ACHN (cell line): ENCODE results near the gene C22orf15.
"Not testable (repeated sequence)": the region's sequence is repeated elsewhere in the genome, so short reads cannot be mapped to it uniquely, and the experiment has no call there.

ENCODE experiments used
- DNase-seq: peaks from one replicate; pipeline ENCODE4 v3.0.0-alpha.2; 2015
- in situ Hi-C: cut with HindIII; loops from 2 replicates; pipeline ENCODE4 v1.10.0; 2017; ENCODE audit warnings: low sequenced_read_pairs, low pct_ligation_motif_present, low pct_unique_long_range_greater_than_20kb

C22orf15 gene

GRCh38 chr22:23762842-23763578, at the start of gene C22orf15:
Gene C22orf15, plus strand, starts transcription at chr22:23762990. Its CDS starts 317 bp downstream, at chr22:23763307.
- DNase-seq, result no peak
- in situ Hi-C loops, result no loop called here

- in situ Hi-C loops, result no loop called here
- no peak for DNase-seq
These were observed 48.8 kb upstream of the C22orf15 start for GRCh38 chr22:23713696-23714595.

GRCh38 chr22:23714596-23715578, 47.9 kb upstream of the C22orf15 start:
- no peak for DNase-seq
- in situ Hi-C loops, result no loop called here

GRCh38 chr22:23715806-23716375, 46.9 kb upstream of the C22orf15 start:
- no peak for DNase-seq
- in situ Hi-C loops, result no loop called here

GRCh38 chr22:23716811-23717801, 45.7 kb upstream of the C22orf15 start:
- peak; percentile 83 for DNase-seq
- in situ Hi-C loops, result no loop called here

GRCh38 chr22:23718371-23719165, 44.2 kb upstream of the C22orf15 start:
- in situ Hi-C loops, result no loop called here
- no peak for DNase-seq

GRCh38 chr22:23720855-23721254, 41.9 kb upstream of the C22orf15 start:
- DNase-seq, result no peak
- in situ Hi-C loops, result no loop called here

GRCh38 chr22:23722160-23722559, 40.6 kb upstream of the C22orf15 start:
- in situ Hi-C loops, result no loop called here
- no peak for DNase-seq

GRCh38 chr22:23722724-23723123, 40.1 kb upstream of the C22orf15 start:
- in situ Hi-C loops, result no loop called here
- no peak for DNase-seq

GRCh38 chr22:23728108-23728507, 34.7 kb upstream of the C22orf15 start:
- DNase-seq, in situ Hi-C loops: not testable (repeated sequence)

- in situ Hi-C loops, result no loop called here
- no peak for DNase-seq
These were observed 25.1 kb upstream of the C22orf15 start for GRCh38 chr22:23737696-23738095.

GRCh38 chr22:23742505-23743264, 20.1 kb upstream of the C22orf15 start:
- DNase-seq, result no peak
- in situ Hi-C loops, result no loop called here

- no peak for DNase-seq
- in situ Hi-C loops, result no loop called here
These were observed 19.5 kb upstream of the C22orf15 start for GRCh38 chr22:23743303-23743705.

- no peak for DNase-seq
- in situ Hi-C loops, result no loop called here
These were observed 18.8 kb upstream of the C22orf15 start for GRCh38 chr22:23744001-23744400.

GRCh38 chr22:23744485-23744884, 18.3 kb upstream of the C22orf15 start:
- no peak for DNase-seq
- in situ Hi-C loops, result no loop called here

GRCh38 chr22:23745791-23746190, 17.0 kb upstream of the C22orf15 start:
- in situ Hi-C loops, result no loop called here
- no peak for DNase-seq
